HepG2 (cell line): ENCODE results near the gene P3R3URF. TPM values are rescaled to one million over a fixed set of nuclear protein-coding genes. Genes with fewer than 3 reads are reported as not detected.
A peak's percentile ranks its signal among the peaks of the same experiment; 100 is the strongest.

Experiments used
- ARNT ChIP-seq: fragments of 450-650 bp; IDR thresholded peaks from 2 replicates; pipeline ENCODE4 v1.6.1; 2017
- MTERF4 ChIP-seq: sonication (generic); formaldehyde crosslinking; IDR thresholded peaks from 2 replicates; pipeline ENCODE4 v1.8.0; 2023; ENCODE audit warnings: mild to moderate bottlenecking, missing genetic modification reagents
- TCF7 ChIP-seq: sonication (generic); IDR thresholded peaks from 2 replicates; pipeline ENCODE4 v1.6.1; 2016; ENCODE audit warnings: antibody characterized with exemption, low read depth
- TRAFD1 ChIP-seq: sonication (generic); formaldehyde crosslinking; IDR thresholded peaks from 2 replicates; pipeline ENCODE4 v1.5.1; 2020; ENCODE audit warnings: missing genetic modification reagents, mild to moderate bottlenecking, borderline replicate concordance
- ZNF33A ChIP-seq: sonication (generic); formaldehyde crosslinking; IDR thresholded peaks from 2 replicates; pipeline ENCODE4 v1.5.1; 2020; ENCODE audit warnings: missing genetic modification reagents, mild to moderate bottlenecking, moderate library complexity, borderline replicate concordance
- ZNF34 ChIP-seq: sonication (generic); formaldehyde crosslinking; IDR thresholded peaks from 2 replicates; pipeline ENCODE4 v1.4.0; 2020; ENCODE audit warnings: mild to moderate bottlenecking, missing genetic modification reagents, borderline replicate concordance
- ZNF646 ChIP-seq: sonication (generic); formaldehyde crosslinking; IDR thresholded peaks from 2 replicates; pipeline ENCODE4 v1.9.0; 2021; ENCODE audit warnings: mild to moderate bottlenecking, missing genetic modification reagents
- ZNF660 ChIP-seq: sonication (generic); formaldehyde crosslinking; IDR thresholded peaks from 2 replicates; pipeline ENCODE4 v1.5.1; 2020; ENCODE audit warnings: mild to moderate bottlenecking, low read depth, missing genetic modification reagents, borderline replicate concordance
- ZNF761 ChIP-seq: sonication (generic); formaldehyde crosslinking; conservative IDR thresholded peaks from 2 replicates; pipeline ENCODE4 v1.4.0; 2020; ENCODE audit warnings: mild to moderate bottlenecking, missing genetic modification reagents
- polyA plus RNA-seq, 8 experiments: library from polyadenylated mRNA; depleted of rRNA in 3 of 8; stranded (reverse) in 7 of 8; unstranded in 1 of 8; fragments of >200 nt; fragmentation: Illumina TruSeq in 4 of 8; extraction: Trizol in 4 of 8; gene quantifications; 2 replicates each; pipeline versions ENCODE4 v1.2.1 to v1.2.3, GENCODE V29; 2011 to 2016; ENCODE audit warnings: low read depth in 4 of 8, missing spikeins in 1 of 8, mixed read lengths in 1 of 8; ENCODE audit not compliant: insufficient read depth in 1 of 8
- total RNA-seq, 5 experiments: library from RNA; depleted of rRNA; stranded (reverse); fragments of >200 nt; fragmentation: Illumina TruSeq; extraction: Trizol; gene quantifications; 2 replicates each; pipeline ENCODE4 v1.2.3, GENCODE V29; 2016; ENCODE audit warnings: low read depth in 1 of 5
- TF ChIP-seq, protein P1 (sequence below): sonication (generic); formaldehyde crosslinking; IDR thresholded peaks from 2 replicates; pipeline ENCODE4 v1.4.0; 2020; ENCODE audit warnings: low read depth, mild to moderate bottlenecking, missing genetic modification reagents
- TF ChIP-seq, protein P2 (sequence below): sonication (generic); formaldehyde crosslinking; IDR thresholded peaks from 2 replicates; pipeline ENCODE4 v1.5.0; 2020; ENCODE audit warnings: mild to moderate bottlenecking, missing genetic modification reagents, borderline replicate concordance
- TF ChIP-seq, protein P3 (sequence below): sonication (generic); formaldehyde crosslinking; IDR thresholded peaks from 2 replicates; pipeline ENCODE4 v1.5.0; 2020; ENCODE audit warnings: missing genetic modification reagents

The P3R3URF gene
- total and polyA plus RNA-seq, 2 of the 13 experiments (the other 11 are each of a cell fraction or from before 2014, with no cell fraction given), result not detected

DNA sequence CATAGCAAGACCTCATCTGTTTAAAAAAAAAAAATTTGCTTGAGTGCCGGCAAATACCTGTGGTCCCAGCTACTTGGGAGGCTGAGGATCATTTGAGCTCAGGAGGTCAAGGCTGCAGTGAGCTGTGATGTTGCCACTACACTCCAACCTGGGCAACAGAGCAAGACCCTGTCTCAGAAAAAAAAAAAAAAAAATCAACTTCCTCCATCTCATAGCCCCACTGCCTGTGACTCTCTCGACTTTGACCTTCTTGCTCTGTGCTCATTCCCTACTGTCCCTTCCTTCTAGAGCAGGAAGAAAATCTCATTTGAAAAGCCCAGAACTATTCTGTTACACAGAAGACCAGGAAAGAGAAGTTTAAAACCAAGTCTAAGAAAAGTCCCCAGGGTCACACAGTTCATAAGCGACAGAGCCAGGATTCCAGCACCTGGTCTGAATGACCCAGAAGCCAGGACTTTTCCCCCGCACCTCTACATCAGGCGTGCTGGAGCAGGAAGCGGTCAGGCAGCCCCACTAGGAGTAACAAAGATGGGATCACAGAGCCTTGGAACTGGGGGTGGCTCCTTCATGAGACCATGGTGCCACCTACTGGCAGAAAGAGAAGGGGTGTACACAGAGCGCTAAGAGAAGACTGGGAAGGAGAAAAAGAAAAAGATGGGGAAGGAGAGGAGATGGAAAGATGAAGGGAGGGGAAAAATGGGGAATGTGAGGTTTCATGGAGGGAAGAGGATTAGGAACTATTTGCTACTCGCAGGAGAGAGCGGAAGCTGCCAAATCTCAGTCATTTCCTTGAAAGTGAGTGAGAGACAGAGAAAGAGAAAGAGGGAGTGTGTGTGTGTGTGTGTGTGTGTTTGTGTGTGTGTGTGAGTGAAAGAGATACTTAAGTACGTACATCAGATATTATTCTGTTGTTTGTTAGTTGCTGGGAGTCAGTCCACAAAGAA is 3.1 kb upstream of the P3R3URF start (continued):
- TF ChIP-seq, protein P1, sequence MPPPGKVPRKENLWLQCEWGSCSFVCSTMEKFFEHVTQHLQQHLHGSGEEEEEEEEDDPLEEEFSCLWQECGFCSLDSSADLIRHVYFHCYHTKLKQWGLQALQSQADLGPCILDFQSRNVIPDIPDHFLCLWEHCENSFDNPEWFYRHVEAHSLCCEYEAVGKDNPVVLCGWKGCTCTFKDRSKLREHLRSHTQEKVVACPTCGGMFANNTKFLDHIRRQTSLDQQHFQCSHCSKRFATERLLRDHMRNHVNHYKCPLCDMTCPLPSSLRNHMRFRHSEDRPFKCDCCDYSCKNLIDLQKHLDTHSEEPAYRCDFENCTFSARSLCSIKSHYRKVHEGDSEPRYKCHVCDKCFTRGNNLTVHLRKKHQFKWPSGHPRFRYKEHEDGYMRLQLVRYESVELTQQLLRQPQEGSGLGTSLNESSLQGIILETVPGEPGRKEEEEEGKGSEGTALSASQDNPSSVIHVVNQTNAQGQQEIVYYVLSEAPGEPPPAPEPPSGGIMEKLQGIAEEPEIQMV, result 0 out of 2 replicates have a peak, but pooled peaks have one; percentile 6
- TF ChIP-seq ZNF33A (CRISPR knock-in tag) (no peak), ZNF660 (no peak), ZNF646 (CRISPR knock-in tag) (peak; percentile 80), ZNF761 (CRISPR knock-in tag) (0 out of 2 replicates have a peak, but pooled peaks have one; percentile 49), TCF7 (no peak), ZNF34 (CRISPR knock-in tag) (0 out of 2 replicates have a peak, but pooled peaks have one; percentile 64), MTERF4 (CRISPR knock-in tag) (peak; percentile 77; the same call in 1 of the 2 replicates), TRAFD1 (CRISPR knock-in tag) (no peak), ARNT (0 out of 2 replicates have a peak, but pooled peaks have one; percentile 11)
- TF ChIP-seq, protein P2, sequence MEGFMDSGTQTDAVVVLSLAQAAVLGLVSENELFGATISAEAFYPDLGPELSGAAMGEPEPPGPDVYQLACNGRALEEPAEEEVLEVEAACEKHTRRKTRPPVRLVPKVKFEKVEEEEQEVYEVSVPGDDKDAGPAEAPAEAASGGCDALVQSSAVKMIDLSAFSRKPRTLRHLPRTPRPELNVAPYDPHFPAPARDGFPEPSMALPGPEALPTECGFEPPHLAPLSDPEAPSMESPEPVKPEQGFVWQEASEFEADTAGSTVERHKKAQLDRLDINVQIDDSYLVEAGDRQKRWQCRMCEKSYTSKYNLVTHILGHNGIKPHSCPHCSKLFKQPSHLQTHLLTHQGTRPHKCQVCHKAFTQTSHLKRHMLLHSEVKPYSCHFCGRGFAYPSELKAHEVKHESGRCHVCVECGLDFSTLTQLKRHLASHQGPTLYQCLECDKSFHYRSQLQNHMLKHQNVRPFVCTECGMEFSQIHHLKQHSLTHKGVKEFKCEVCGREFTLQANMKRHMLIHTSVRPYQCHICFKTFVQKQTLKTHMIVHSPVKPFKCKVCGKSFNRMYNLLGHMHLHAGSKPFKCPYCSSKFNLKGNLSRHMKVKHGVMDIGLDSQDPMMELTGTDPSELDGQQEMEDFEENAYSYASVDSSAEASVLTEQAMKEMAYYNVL (CRISPR knock-in tag), result peak; percentile 52; the same call in 1 of the 2 replicates
- TF ChIP-seq, protein P3, sequence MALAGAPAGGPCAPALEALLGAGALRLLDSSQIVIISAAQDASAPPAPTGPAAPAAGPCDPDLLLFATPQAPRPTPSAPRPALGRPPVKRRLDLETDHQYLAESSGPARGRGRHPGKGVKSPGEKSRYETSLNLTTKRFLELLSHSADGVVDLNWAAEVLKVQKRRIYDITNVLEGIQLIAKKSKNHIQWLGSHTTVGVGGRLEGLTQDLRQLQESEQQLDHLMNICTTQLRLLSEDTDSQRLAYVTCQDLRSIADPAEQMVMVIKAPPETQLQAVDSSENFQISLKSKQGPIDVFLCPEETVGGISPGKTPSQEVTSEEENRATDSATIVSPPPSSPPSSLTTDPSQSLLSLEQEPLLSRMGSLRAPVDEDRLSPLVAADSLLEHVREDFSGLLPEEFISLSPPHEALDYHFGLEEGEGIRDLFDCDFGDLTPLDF (CRISPR knock-in tag), result no peak
